ENCODE measurements around the gene ANAPC4.

The ANAPC4 gene

GRCh38 chr4:25406081-25406692 lies 29.1 kb downstream of the ANAPC4 start:
- Histone ChIP-seq H3K27ac (ENCODE audit: low read depth, low read length) (no peak overlapping the region), H3K9ac (ENCODE audit: low read depth, low read length) (no peak overlapping the region), H3K4me1 (ENCODE audit: control insufficient read depth, insufficient read depth, low read length) (no peaks in the 10 kb centered on the region), H3K36me3 (ENCODE audit: control insufficient read depth, insufficient read depth, low read length) (peaks cover 100% of the 10 kb centered on the region), H3K27me3 (ENCODE audit: control insufficient read depth, insufficient read depth, low read length) (no peaks in the 10 kb centered on the region), H3K4me3 (ENCODE audit: low read depth, low read length) (no peak overlapping the region), H3K9me3 (ENCODE audit: control insufficient read depth, insufficient read depth, low read length) (no peaks in the 10 kb centered on the region)

- no peaks in the 10 kb centered on the region for H3K4me1 ChIP-seq (ENCODE audit: control insufficient read depth, insufficient read depth, low read length)
- H3K27me3 ChIP-seq (ENCODE audit: control insufficient read depth, insufficient read depth, low read length), result no peaks in the 10 kb centered on the region
- H3K9ac ChIP-seq (ENCODE audit: low read depth, low read length), result no peak overlapping the region
- H3K4me3 ChIP-seq (ENCODE audit: low read depth, low read length), result no peak overlapping the region
- H3K9me3 ChIP-seq (ENCODE audit: control insufficient read depth, insufficient read depth, low read length), result no peaks in the 10 kb centered on the region
- no peak overlapping the region for H3K27ac ChIP-seq (ENCODE audit: low read depth, low read length)
- peaks cover 99% of the 10 kb centered on the region for H3K36me3 ChIP-seq (ENCODE audit: control insufficient read depth, insufficient read depth, low read length)
Measured at GRCh38 chr4:25410820-25411529, 33.9 kb downstream of the ANAPC4 start.

GRCh38 chr4:25413261-25413660 lies 36.2 kb downstream of the ANAPC4 start:
- Histone ChIP-seq H3K4me1 (ENCODE audit: control insufficient read depth, insufficient read depth, low read length) (no peaks in the 10 kb centered on the region), H3K36me3 (ENCODE audit: control insufficient read depth, insufficient read depth, low read length) (peaks cover 98% of the 10 kb centered on the region), H3K27ac (ENCODE audit: low read depth, low read length) (no peak overlapping the region), H3K9me3 (ENCODE audit: control insufficient read depth, insufficient read depth, low read length) (no peaks in the 10 kb centered on the region), H3K9ac (ENCODE audit: low read depth, low read length) (no peak overlapping the region), H3K4me3 (ENCODE audit: low read depth, low read length) (no peak overlapping the region), H3K27me3 (ENCODE audit: control insufficient read depth, insufficient read depth, low read length) (no peaks in the 10 kb centered on the region)

DNA sequence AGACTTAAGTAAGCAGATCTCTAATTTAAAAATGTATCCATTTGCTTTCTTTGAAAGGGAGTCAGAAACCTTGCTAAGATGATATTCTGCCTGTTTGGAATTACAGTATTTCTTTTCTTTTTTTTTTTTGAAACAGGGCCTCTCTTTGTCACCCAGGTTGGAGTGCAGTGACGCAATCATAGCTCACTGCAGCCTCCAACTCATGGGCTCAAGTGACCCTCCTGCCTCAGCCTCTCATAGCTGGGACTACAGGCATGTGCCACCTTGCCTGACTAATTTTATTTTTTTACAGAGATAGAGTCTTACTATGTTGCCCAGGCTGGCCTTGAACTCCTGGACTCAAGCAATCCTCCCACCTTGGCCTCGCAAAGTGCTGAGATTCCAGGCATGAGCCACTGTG lies 40.0 kb downstream of the ANAPC4 start:
- Histone ChIP-seq H3K4me3 (ENCODE audit: low read depth, low read length) (no peak overlapping the region), H3K9ac (ENCODE audit: low read depth, low read length) (no peak overlapping the region), H3K27me3 (ENCODE audit: control insufficient read depth, insufficient read depth, low read length) (no peaks in the 10 kb centered on the region), H3K36me3 (ENCODE audit: control insufficient read depth, insufficient read depth, low read length) (peaks cover 75% of the 10 kb centered on the region), H3K27ac (ENCODE audit: low read depth, low read length) (no peak overlapping the region), H3K4me1 (ENCODE audit: control insufficient read depth, insufficient read depth, low read length) (no peaks in the 10 kb centered on the region), H3K9me3 (ENCODE audit: control insufficient read depth, insufficient read depth, low read length) (no peaks in the 10 kb centered on the region)

DNA sequence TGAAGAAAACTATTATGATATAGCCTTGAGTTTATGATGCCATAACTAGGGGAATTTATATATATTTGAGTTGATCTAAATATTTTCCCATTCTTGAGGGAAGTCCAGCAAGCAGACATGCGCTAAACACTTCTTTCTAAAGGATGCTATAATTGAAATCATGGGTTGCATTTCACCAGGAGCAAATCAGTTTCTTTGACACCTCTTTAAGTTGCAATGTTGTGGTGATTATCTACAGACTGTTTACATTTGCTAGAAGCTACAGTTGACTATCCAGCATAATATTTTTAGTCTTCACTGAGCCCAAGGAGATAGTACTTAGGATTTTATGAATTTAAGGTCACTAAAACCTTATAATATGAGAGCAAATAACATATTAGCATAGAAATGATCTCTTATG lies 43.9 kb downstream of the ANAPC4 start:
- Histone ChIP-seq H3K27ac (ENCODE audit: low read depth, low read length) (no peak overlapping the region), H3K9me3 (ENCODE audit: control insufficient read depth, insufficient read depth, low read length) (no peaks in the 10 kb centered on the region), H3K36me3 (ENCODE audit: control insufficient read depth, insufficient read depth, low read length) (peaks cover 36% of the 10 kb centered on the region), H3K27me3 (ENCODE audit: control insufficient read depth, insufficient read depth, low read length) (no peaks in the 10 kb centered on the region), H3K4me3 (ENCODE audit: low read depth, low read length) (no peak overlapping the region), H3K9ac (ENCODE audit: low read depth, low read length) (no peak overlapping the region), H3K4me1 (ENCODE audit: control insufficient read depth, insufficient read depth, low read length) (no peaks in the 10 kb centered on the region)

- H3K9ac ChIP-seq (ENCODE audit: low read depth, low read length), result no peak overlapping the region
- no peak overlapping the region for H3K4me3 ChIP-seq (ENCODE audit: low read depth, low read length)
- peaks cover 27% of the 10 kb centered on the region for H3K36me3 ChIP-seq (ENCODE audit: control insufficient read depth, insufficient read depth, low read length)
- H3K9me3 ChIP-seq (ENCODE audit: control insufficient read depth, insufficient read depth, low read length), result no peaks in the 10 kb centered on the region
- no peak overlapping the region for H3K27ac ChIP-seq (ENCODE audit: low read depth, low read length)
- H3K27me3 ChIP-seq (ENCODE audit: control insufficient read depth, insufficient read depth, low read length), result no peaks in the 10 kb centered on the region
- no peaks in the 10 kb centered on the region for H3K4me1 ChIP-seq (ENCODE audit: control insufficient read depth, insufficient read depth, low read length)
Measured at GRCh38 chr4:25421816-25422525, 44.9 kb downstream of the ANAPC4 start.

DNA sequence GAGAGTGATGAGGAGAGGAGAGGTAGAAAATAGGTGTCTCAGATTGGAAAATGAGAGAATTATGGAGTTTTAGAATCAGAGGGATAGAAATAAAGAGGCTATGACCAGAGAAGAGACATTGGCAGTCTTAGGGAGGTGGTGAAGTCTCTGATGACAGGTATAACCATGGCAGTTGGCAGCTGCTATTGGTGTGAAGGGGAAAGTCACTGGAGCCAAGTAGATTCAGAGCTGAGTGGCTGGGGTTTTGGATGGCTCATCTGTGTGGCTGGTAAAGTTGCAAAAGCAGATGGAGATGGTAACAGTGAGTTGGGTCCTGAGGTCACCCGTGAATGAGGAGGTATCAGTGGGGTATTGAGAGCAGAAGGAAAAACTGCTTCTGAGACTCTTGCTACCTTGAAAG lies 46.5 kb downstream of the ANAPC4 start:
- no peak overlapping the region for H3K9ac ChIP-seq (ENCODE audit: low read depth, low read length)
- H3K4me1 ChIP-seq (ENCODE audit: control insufficient read depth, insufficient read depth, low read length), result no peaks in the 10 kb centered on the region
- H3K36me3 ChIP-seq (ENCODE audit: control insufficient read depth, insufficient read depth, low read length), result peaks cover 12% of the 10 kb centered on the region
- H3K9me3 ChIP-seq (ENCODE audit: control insufficient read depth, insufficient read depth, low read length), result no peaks in the 10 kb centered on the region
- no peak overlapping the region for H3K4me3 ChIP-seq (ENCODE audit: low read depth, low read length)
- H3K27ac ChIP-seq (ENCODE audit: low read depth, low read length), result no peak overlapping the region
- H3K27me3 ChIP-seq (ENCODE audit: control insufficient read depth, insufficient read depth, low read length), result no peaks in the 10 kb centered on the region

GRCh38 chr4:25424539-25425228 lies 47.6 kb downstream of the ANAPC4 start:
- peaks cover under 1% of the 10 kb centered on the region for H3K36me3 ChIP-seq (ENCODE audit: control insufficient read depth, insufficient read depth, low read length)
- no peak overlapping the region for H3K27ac ChIP-seq (ENCODE audit: low read depth, low read length)
- H3K4me1 ChIP-seq (ENCODE audit: control insufficient read depth, insufficient read depth, low read length), result no peaks in the 10 kb centered on the region
- no peak overlapping the region for H3K4me3 ChIP-seq (ENCODE audit: low read depth, low read length)
- H3K27me3 ChIP-seq (ENCODE audit: control insufficient read depth, insufficient read depth, low read length), result no peaks in the 10 kb centered on the region
- H3K9me3 ChIP-seq (ENCODE audit: control insufficient read depth, insufficient read depth, low read length), result no peaks in the 10 kb centered on the region
- no peak overlapping the region for H3K9ac ChIP-seq (ENCODE audit: low read depth, low read length)

- Histone ChIP-seq H3K27me3 (ENCODE audit: control insufficient read depth, insufficient read depth, low read length) (no peaks in the 10 kb centered on the region), H3K4me1 (ENCODE audit: control insufficient read depth, insufficient read depth, low read length) (no peaks in the 10 kb centered on the region), H3K36me3 (ENCODE audit: control insufficient read depth, insufficient read depth, low read length) (no peaks in the 10 kb centered on the region; the same call in 1 of the 2 replicates), H3K9me3 (ENCODE audit: control insufficient read depth, insufficient read depth, low read length) (no peaks in the 10 kb centered on the region), H3K9ac (ENCODE audit: low read depth, low read length) (no peak overlapping the region), H3K4me3 (ENCODE audit: low read depth, low read length) (no peak overlapping the region), H3K27ac (ENCODE audit: low read depth, low read length) (no peak overlapping the region)
Measured at GRCh38 chr4:25425361-25425760, 48.3 kb downstream of the ANAPC4 start.

DNA sequence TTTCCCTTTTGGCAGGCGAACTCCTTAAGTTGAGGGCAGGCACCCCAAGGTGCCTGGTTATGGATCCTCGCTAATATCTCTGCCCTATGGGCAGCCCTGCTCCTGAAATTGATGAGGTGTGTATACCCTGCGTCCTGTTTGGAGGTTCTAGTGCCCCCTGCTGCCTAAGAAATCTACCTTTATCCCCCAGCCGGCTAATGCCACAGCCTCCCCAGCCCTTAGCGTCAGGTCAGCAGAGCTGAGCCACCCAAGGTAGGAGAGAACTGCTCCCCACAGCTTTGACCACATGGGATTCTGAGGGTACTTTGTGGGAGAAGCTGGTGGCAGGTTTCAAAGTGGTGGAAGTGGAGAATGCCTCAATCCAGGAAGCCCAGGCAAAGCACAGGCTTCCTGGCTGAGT lies 50.8 kb downstream of the ANAPC4 start:
- no peaks in the 10 kb centered on the region for H3K9me3 ChIP-seq (ENCODE audit: control insufficient read depth, insufficient read depth, low read length)
- H3K9ac ChIP-seq (ENCODE audit: low read depth, low read length), result no peak overlapping the region
- no peaks in the 10 kb centered on the region for H3K4me1 ChIP-seq (ENCODE audit: control insufficient read depth, insufficient read depth, low read length)
- H3K27me3 ChIP-seq (ENCODE audit: control insufficient read depth, insufficient read depth, low read length), result no peaks in the 10 kb centered on the region
- no peaks in the 10 kb centered on the region for H3K36me3 ChIP-seq (ENCODE audit: control insufficient read depth, insufficient read depth, low read length)
- H3K4me3 ChIP-seq (ENCODE audit: low read depth, low read length), result no peak overlapping the region
- H3K27ac ChIP-seq (ENCODE audit: low read depth, low read length), result no peak overlapping the region

- Histone ChIP-seq H3K36me3 (ENCODE audit: control insufficient read depth, insufficient read depth, low read length) (no peaks in the 10 kb centered on the region), H3K4me1 (ENCODE audit: control insufficient read depth, insufficient read depth, low read length) (no peaks in the 10 kb centered on the region), H3K27me3 (ENCODE audit: control insufficient read depth, insufficient read depth, low read length) (no peaks in the 10 kb centered on the region), H3K9me3 (ENCODE audit: control insufficient read depth, insufficient read depth, low read length) (no peaks in the 10 kb centered on the region), H3K9ac (ENCODE audit: low read depth, low read length) (no peak overlapping the region), H3K27ac (ENCODE audit: low read depth, low read length) (no peak overlapping the region), H3K4me3 (ENCODE audit: low read depth, low read length) (no peak overlapping the region)
Measured at GRCh38 chr4:25430630-25431029, 53.6 kb downstream of the ANAPC4 start.

Measured in HUES48 (cell line).